Activated CD8-positive, alpha-beta T cell treated with anti-CD3 and anti-CD28 coated beads for 36 hours (primary cell): Measurements from ENCODE around the gene SRRT. TPM values are rescaled to one million over a fixed set of nuclear protein-coding genes. Genes with fewer than 3 reads are reported as not detected.

ENCODE experiments used
- ATAC-seq: fragments of 200-7000 bp; cut with Tn5 transposase; one replicate; pipeline ENCODE4 v1.10.0; 2021; ENCODE audit warnings: mild to moderate bottlenecking, moderate library complexity
- CTCF ChIA-PET: fragments of 350-600 bp; sonication (Branson Sonifier 250); formaldehyde crosslinking; loops from one replicate; lab custom pipeline; 2021; ENCODE audit warnings: antibody characterized with exemption; lab: Charles Lee
- POLR2A ChIA-PET: fragments of 350-600 bp; sonication (Branson Sonifier 250); formaldehyde crosslinking; loops from one replicate; lab custom pipeline; 2021; ENCODE audit warnings: antibody characterized with exemption; lab: Charles Lee
- DNase-seq: peaks from one replicate; pipeline ENCODE4 v3.0.0-alpha.2; 2020
- H3K27ac Mint-ChIP-seq: one replicate; pipeline ENCODE4 v1.8.0; 2021; ENCODE audit warnings: mild to moderate bottlenecking, mixed read lengths
- H3K27me3 Mint-ChIP-seq: one replicate; pipeline ENCODE4 v1.8.0; 2021; ENCODE audit warnings: mixed read lengths
- H3K36me3 Mint-ChIP-seq: one replicate; pipeline ENCODE4 v1.8.0; 2021; ENCODE audit warnings: low read depth, mixed read lengths
- H3K4me1 Mint-ChIP-seq: one replicate; pipeline ENCODE4 v1.8.0; 2021; ENCODE audit warnings: low read depth, mixed read lengths
- H3K4me3 Mint-ChIP-seq: one replicate; pipeline ENCODE4 v1.8.0; 2021; ENCODE audit warnings: mild to moderate bottlenecking, moderate library complexity, mixed read lengths
- H3K9me3 Mint-ChIP-seq: one replicate; pipeline ENCODE4 v1.8.0; 2021; ENCODE audit warnings: mixed read lengths
- CTCF ChIP-seq: fragments of 200-600 bp; IDR thresholded peaks from one replicate; pipeline ENCODE4 v1.8.0; 2022; ENCODE audit warnings: antibody characterized with exemption, mild to moderate bottlenecking
- intact Hi-C: fragments of 100-400 bp; cut with micrococcal nuclease; formaldehyde crosslinking; loops from one replicate; pipeline ENCODE4 v1.10.0; 2022
- total RNA-seq, 2 experiments: library from RNA; stranded (reverse); gene quantifications; one replicate each; pipeline ENCODE4 v1.2.3, GENCODE V29; 2021

Gene SRRT
- total RNA-seq, 2 experiments from 2014 or later: 211 to 239 TPM

GRCh38 chr7:100827330-100828226, 47.3 kb upstream of the SRRT start, which contains the start of gene EPHB4:
Gene EPHB4 (minus strand): TSS chr7:100827523. CDS start chr7:100827030, 493 bp downstream.
- peak; percentile 16 for TF ChIP-seq CTCF
- ChIA-PET POLR2A (interaction anchor here (1.0 kb wide), 1 partner anchor 11 kb away, joined by 3 read pairs; no protein-coding TSS in a partner anchor), CTCF (interaction anchor here (1.7 kb wide), 1 partner anchor 24 kb away, joined by 7 read pairs; the partner anchor contains the start of gene SLC12A9)
- Mint-ChIP-seq H3K9me3 (no peaks in the 10 kb centered on the region), H3K36me3 (no peaks in the 10 kb centered on the region), H3K4me1 (peaks cover 17% of the 10 kb centered on the region), H3K27me3 (peaks cover 33% of the 10 kb centered on the region), H3K4me3 (peak within 1 kb of the TSS; percentile 51), H3K27ac (no peak within 1 kb of the TSS)
- intact Hi-C loops: no loop called here
- ATAC-seq (peak; percentile 57), DNase-seq (peak; percentile 17)

GRCh38 chr7:100829150-100829716, 45.7 kb upstream of the SRRT start:
- Mint-ChIP-seq H3K27me3 (peaks cover 33% of the 10 kb centered on the region), H3K4me1 (peaks cover 17% of the 10 kb centered on the region), H3K9me3 (no peaks in the 10 kb centered on the region), H3K4me3 (no peak overlapping the region), H3K36me3 (no peaks in the 10 kb centered on the region), H3K27ac (no peak overlapping the region)
- no peak for TF ChIP-seq CTCF
- ATAC-seq: no peak
- DNase-seq: no peak
- intact Hi-C loops: no loop called here
- POLR2A ChIA-PET: no interaction called here
- CTCF ChIA-PET: interaction anchor here (1.0 to 1.7 kb wide), 2 partner anchors 23 to 30 kb away, joined by 4 to 7 read pairs; partner anchors contain the start of gene SLC12A9

- ATAC-seq (no peak), DNase-seq (no peak)
- Mint-ChIP-seq H3K27me3 (peaks cover 25% of the 10 kb centered on the region), H3K4me1 (peaks cover 17% of the 10 kb centered on the region), H3K9me3 (no peaks in the 10 kb centered on the region), H3K27ac (no peak overlapping the region), H3K4me3 (no peak overlapping the region), H3K36me3 (no peaks in the 10 kb centered on the region)
- POLR2A ChIA-PET: no interaction called here
- intact Hi-C loops: no loop called here
- CTCF ChIA-PET: interaction anchor here (1.0 kb wide), 1 partner anchor 31 kb away, joined by 4 read pairs; no protein-coding TSS in a partner anchor
- no peak for TF ChIP-seq CTCF
These were observed 44.5 kb upstream of the SRRT start for GRCh38 chr7:100830396-100830795.

GRCh38 chr7:100832281-100832633, 42.6 kb upstream of the SRRT start:
- no peaks in the 10 kb centered on the region for H3K36me3 Mint-ChIP-seq
- H3K4me3 Mint-ChIP-seq: no peak overlapping the region
- no peak overlapping the region for H3K27ac Mint-ChIP-seq
- CTCF ChIA-PET: interaction anchor here (1.3 to 3.2 kb wide), 3 partner anchors 20 to 33 kb away, joined by 7 to 11 read pairs (median 10); partner anchors contain the start of gene SLC12A9
- intact Hi-C loops: no loop called here
- H3K9me3 Mint-ChIP-seq: no peaks in the 10 kb centered on the region
- ATAC-seq (no peak), DNase-seq (no peak)
- no peak for TF ChIP-seq CTCF
- H3K4me1 Mint-ChIP-seq: peaks cover 13% of the 10 kb centered on the region
- H3K27me3 Mint-ChIP-seq: peaks cover 12% of the 10 kb centered on the region
- POLR2A ChIA-PET: no interaction called here
